Esophagus squamous epithelium (tissue), 4 donors: ENCODE data around the gene IL17RD.

Source experiments
- POLR2A ChIP-seq, 4 donors: fragments of 450-650 bp; IDR thresholded peaks; one replicate each; pipeline ENCODE4 v1.6.1; 2017; ENCODE audit warnings: antibody characterized with exemption in 4 of 4, mild to moderate bottlenecking in 4 of 4, moderate library complexity in 3 of 4
- TF ChIP-seq, protein P1 (sequence below), 6 experiments: fragments of 450-650 bp in 4 of 6; fragments of 200-600 bp in 2 of 6; sonication (generic) in 2 of 6; IDR thresholded peaks; one replicate each; pipeline ENCODE4 v1.5.1; 2016 to 2019; ENCODE audit warnings: antibody characterized with exemption in 6 of 6, mild to moderate bottlenecking in 4 of 6, moderate library complexity in 4 of 6

DNA sequence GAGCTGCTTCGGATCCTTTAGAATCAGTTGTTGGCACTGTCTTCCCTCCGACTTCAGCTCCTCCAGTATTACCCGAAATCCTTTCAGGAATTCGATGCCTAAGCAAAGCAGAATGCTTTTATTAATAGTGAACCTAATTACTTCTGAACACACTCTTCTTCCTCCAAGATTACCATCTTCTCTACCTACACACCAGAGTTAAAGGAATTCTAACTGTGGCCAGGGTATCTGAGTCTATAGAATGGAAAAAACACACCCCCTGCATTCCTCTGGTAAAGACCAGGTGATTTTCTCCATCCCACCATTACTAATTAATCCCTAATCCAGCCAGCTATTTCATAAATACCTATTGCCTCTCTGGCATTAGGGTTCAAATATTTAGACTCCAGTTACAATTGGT, 54.9 kb downstream of the IL17RD start:
- TF ChIP-seq POLR2A (IDR thresholded peaks at IDR 0.05) = no peak
- TF ChIP-seq, protein P1, sequence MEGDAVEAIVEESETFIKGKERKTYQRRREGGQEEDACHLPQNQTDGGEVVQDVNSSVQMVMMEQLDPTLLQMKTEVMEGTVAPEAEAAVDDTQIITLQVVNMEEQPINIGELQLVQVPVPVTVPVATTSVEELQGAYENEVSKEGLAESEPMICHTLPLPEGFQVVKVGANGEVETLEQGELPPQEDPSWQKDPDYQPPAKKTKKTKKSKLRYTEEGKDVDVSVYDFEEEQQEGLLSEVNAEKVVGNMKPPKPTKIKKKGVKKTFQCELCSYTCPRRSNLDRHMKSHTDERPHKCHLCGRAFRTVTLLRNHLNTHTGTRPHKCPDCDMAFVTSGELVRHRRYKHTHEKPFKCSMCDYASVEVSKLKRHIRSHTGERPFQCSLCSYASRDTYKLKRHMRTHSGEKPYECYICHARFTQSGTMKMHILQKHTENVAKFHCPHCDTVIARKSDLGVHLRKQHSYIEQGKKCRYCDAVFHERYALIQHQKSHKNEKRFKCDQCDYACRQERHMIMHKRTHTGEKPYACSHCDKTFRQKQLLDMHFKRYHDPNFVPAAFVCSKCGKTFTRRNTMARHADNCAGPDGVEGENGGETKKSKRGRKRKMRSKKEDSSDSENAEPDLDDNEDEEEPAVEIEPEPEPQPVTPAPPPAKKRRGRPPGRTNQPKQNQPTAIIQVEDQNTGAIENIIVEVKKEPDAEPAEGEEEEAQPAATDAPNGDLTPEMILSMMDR (IDR thresholded peaks at IDR 0.05) = no peak
